SK-N-SH treated with all-trans-retinoic acid at 6 μM for 48 hours (cell line): ENCODE data around the gene RAC3.

ENCODE experiments used
- ATAC-seq: fragments of 200-7000 bp; cut with Tn5 transposase; 3 replicates; pipeline ENCODE4 v1.9.1; 2020; ENCODE audit warnings: mild to moderate bottlenecking, moderate library complexity
- ARNTL ChIP-seq: fragments of 450-650 bp; formaldehyde crosslinking; IDR thresholded peaks from 2 replicates; pipeline ENCODE4 v1.5.0; 2020; ENCODE audit warnings: low read depth, mild to moderate bottlenecking, moderate library complexity, borderline replicate concordance
- BACH2 ChIP-seq: fragments of 250-450 bp; sonication (Bioruptor Pico); IDR thresholded peaks from 2 replicates; pipeline ENCODE4 v1.9.0; 2021; ENCODE audit warnings: mild to moderate bottlenecking, borderline replicate concordance
- CSDC2 ChIP-seq: fragments of 250-450 bp; sonication (Bioruptor Pico); IDR thresholded peaks from 2 replicates; pipeline ENCODE4 v1.5.0; 2020; ENCODE audit warnings: mild to moderate bottlenecking, moderate library complexity
- ESRRG ChIP-seq: fragments of 250-450 bp; sonication (Bioruptor Pico); IDR thresholded peaks from 2 replicates; pipeline ENCODE4 v1.6.1; 2021; ENCODE audit warnings: mild to moderate bottlenecking
- GLIS3 ChIP-seq: fragments of 250-450 bp; sonication (Bioruptor Pico); IDR thresholded peaks from 2 replicates; pipeline ENCODE4 v1.5.0; 2020; ENCODE audit warnings: mild to moderate bottlenecking, moderate library complexity
- ISL1 ChIP-seq: fragments of 250-450 bp; sonication (Bioruptor Pico); IDR thresholded peaks from 2 replicates; pipeline ENCODE4 v2.1.2; 2022; ENCODE audit warnings: mild to moderate bottlenecking, moderate library complexity
- PPARA ChIP-seq: fragments of 250-450 bp; sonication (Bioruptor Pico); IDR thresholded peaks from 2 replicates; pipeline ENCODE4 v1.5.0; 2020; ENCODE audit warnings: mild to moderate bottlenecking, borderline replicate concordance
- RARB ChIP-seq: fragments of 250-450 bp; sonication (Bioruptor Pico); IDR thresholded peaks from 2 replicates; pipeline ENCODE4 v1.8.0; 2021; ENCODE audit warnings: mild to moderate bottlenecking, moderate library complexity
- SNAI2 ChIP-seq: fragments of 250-450 bp; sonication (Bioruptor Pico); IDR thresholded peaks from 2 replicates; pipeline ENCODE4 v1.5.0; 2020; ENCODE audit warnings: mild to moderate bottlenecking, moderate library complexity
- TCF4 ChIP-seq: fragments of 250-450 bp; sonication (Bioruptor Pico); IDR thresholded peaks from 2 replicates; pipeline ENCODE4 v1.8.0; 2021; ENCODE audit warnings: mild to moderate bottlenecking, moderate library complexity, borderline replicate concordance
- TOX ChIP-seq: fragments of 250-450 bp; sonication (Bioruptor Pico); IDR thresholded peaks from 2 replicates; pipeline ENCODE4 v1.8.0; 2021; ENCODE audit warnings: mild to moderate bottlenecking, moderate library complexity, borderline replicate concordance
- ZFP30 ChIP-seq: fragments of 450-650 bp; formaldehyde crosslinking; IDR thresholded peaks from 2 replicates; pipeline ENCODE4 v1.5.0; 2022; ENCODE audit warnings: mild to moderate bottlenecking, moderate library complexity
- ZNF565 ChIP-seq: fragments of 450-650 bp; formaldehyde crosslinking; conservative IDR thresholded peaks from 2 replicates; pipeline ENCODE4 v1.5.0; 2020; ENCODE audit warnings: low read depth, mild to moderate bottlenecking, moderate library complexity
- ZNF70 ChIP-seq: fragments of 450-650 bp; formaldehyde crosslinking; IDR thresholded peaks from 2 replicates; pipeline ENCODE4 v1.5.0; 2020; ENCODE audit warnings: mild to moderate bottlenecking, moderate library complexity
- ZNF8 ChIP-seq: fragments of 450-650 bp; formaldehyde crosslinking; IDR thresholded peaks from 2 replicates; pipeline ENCODE4 v1.5.0; 2020; ENCODE audit warnings: mild to moderate bottlenecking, moderate library complexity
- TF ChIP-seq, protein P1 (sequence below): fragments of 250-450 bp; sonication (Bioruptor Pico); IDR thresholded peaks from 2 replicates; pipeline ENCODE4 v1.8.0; 2020; ENCODE audit warnings: mild to moderate bottlenecking, moderate library complexity, borderline replicate concordance
- TF ChIP-seq, protein P2 (sequence below): fragments of 250-450 bp; sonication (Bioruptor Pico); IDR thresholded peaks from 2 replicates; pipeline ENCODE4 v1.5.0; 2020; ENCODE audit warnings: mild to moderate bottlenecking, moderate library complexity
- TF ChIP-seq, protein P3 (sequence below): fragments of 250-450 bp; sonication (Bioruptor Pico); IDR thresholded peaks from 2 replicates; pipeline ENCODE4 v1.5.1; 2021; ENCODE audit warnings: mild to moderate bottlenecking, moderate library complexity
- TF ChIP-seq, protein P4 (sequence below): fragments of 250-450 bp; sonication (Bioruptor Pico); IDR thresholded peaks from 2 replicates; pipeline ENCODE4 v1.5.1; 2020; ENCODE audit warnings: low read depth, mild to moderate bottlenecking, moderate library complexity
- TF ChIP-seq, protein P5 (sequence below): fragments of 250-450 bp; sonication (Bioruptor Pico); IDR thresholded peaks from 2 replicates; pipeline ENCODE4 v1.8.0; 2021; ENCODE audit warnings: low read depth, mild to moderate bottlenecking, moderate library complexity, borderline replicate concordance

RAC3 gene

DNA sequence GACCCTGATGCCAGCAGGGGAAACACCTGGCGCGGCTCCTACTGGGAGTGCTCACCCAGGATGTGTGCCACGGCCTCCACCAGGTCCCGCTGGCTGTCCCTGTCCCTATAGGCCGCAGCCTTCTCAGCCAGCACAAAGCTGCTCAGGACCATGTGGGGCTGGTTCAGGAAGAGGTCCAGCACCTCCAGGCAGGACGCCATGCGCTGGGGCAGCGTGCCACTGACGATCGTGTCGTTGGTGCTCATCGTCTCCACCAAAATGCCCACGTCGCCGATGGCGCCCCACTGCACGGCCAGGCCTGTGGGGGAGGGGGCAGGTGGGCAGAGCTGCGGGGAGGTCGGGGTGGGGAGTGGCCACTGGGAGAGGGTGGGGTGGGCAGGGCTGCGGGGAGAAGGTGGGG is 50.1 kb downstream of the RAC3 start (continued):
- TF ChIP-seq, protein P1, sequence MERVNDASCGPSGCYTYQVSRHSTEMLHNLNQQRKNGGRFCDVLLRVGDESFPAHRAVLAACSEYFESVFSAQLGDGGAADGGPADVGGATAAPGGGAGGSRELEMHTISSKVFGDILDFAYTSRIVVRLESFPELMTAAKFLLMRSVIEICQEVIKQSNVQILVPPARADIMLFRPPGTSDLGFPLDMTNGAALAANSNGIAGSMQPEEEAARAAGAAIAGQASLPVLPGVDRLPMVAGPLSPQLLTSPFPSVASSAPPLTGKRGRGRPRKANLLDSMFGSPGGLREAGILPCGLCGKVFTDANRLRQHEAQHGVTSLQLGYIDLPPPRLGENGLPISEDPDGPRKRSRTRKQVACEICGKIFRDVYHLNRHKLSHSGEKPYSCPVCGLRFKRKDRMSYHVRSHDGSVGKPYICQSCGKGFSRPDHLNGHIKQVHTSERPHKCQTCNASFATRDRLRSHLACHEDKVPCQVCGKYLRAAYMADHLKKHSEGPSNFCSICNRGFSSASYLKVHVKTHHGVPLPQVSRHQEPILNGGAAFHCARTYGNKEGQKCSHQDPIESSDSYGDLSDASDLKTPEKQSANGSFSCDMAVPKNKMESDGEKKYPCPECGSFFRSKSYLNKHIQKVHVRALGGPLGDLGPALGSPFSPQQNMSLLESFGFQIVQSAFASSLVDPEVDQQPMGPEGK: no peak
- TF ChIP-seq, protein P2, sequence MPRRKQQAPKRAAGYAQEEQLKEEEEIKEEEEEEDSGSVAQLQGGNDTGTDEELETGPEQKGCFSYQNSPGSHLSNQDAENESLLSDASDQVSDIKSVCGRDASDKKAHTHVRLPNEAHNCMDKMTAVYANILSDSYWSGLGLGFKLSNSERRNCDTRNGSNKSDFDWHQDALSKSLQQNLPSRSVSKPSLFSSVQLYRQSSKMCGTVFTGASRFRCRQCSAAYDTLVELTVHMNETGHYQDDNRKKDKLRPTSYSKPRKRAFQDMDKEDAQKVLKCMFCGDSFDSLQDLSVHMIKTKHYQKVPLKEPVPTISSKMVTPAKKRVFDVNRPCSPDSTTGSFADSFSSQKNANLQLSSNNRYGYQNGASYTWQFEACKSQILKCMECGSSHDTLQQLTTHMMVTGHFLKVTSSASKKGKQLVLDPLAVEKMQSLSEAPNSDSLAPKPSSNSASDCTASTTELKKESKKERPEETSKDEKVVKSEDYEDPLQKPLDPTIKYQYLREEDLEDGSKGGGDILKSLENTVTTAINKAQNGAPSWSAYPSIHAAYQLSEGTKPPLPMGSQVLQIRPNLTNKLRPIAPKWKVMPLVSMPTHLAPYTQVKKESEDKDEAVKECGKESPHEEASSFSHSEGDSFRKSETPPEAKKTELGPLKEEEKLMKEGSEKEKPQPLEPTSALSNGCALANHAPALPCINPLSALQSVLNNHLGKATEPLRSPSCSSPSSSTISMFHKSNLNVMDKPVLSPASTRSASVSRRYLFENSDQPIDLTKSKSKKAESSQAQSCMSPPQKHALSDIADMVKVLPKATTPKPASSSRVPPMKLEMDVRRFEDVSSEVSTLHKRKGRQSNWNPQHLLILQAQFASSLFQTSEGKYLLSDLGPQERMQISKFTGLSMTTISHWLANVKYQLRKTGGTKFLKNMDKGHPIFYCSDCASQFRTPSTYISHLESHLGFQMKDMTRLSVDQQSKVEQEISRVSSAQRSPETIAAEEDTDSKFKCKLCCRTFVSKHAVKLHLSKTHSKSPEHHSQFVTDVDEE (CRISPR knock-in tag): no peak
- TF ChIP-seq ZNF70 (CRISPR knock-in tag) (no peak), BACH2 (CRISPR knock-in tag) (no peak), PPARA (CRISPR knock-in tag) (no peak), CSDC2 (no peak)

DNA sequence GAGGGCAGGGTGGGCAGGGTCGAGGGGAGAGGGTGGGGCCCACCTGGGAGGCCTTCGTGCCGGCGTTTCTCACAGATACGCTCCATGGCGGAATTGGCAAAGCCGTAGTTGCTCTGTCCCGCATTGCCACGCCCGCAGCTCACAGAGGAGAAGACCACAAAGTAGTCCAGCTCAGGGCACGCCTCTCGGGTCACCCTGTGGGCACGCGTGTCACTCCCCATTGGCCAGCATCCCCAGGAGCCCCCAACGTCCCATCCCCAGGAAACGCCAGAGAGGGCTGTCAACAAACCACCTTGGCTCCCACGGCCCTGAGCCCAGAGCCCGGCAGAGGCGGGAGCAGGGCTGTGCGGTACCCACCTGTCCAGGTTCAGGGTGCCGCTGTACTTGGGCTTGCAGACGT is 50.5 kb downstream of the RAC3 start:
- TF ChIP-seq TOX (CRISPR knock-in tag): no peak
- no peak for TF ChIP-seq TCF4
- no peak for TF ChIP-seq ARNTL (CRISPR knock-in tag)
- no peak for TF ChIP-seq ESRRG (CRISPR knock-in tag)
- TF ChIP-seq ZFP30 (CRISPR knock-in tag): no peak
- no peak for TF ChIP-seq ZNF8 (CRISPR knock-in tag)
- TF ChIP-seq RARB (CRISPR knock-in tag): no peak
- TF ChIP-seq GLIS3 (CRISPR knock-in tag): no peak
- TF ChIP-seq, protein P2 (CRISPR knock-in tag): no peak
- TF ChIP-seq, protein P1: no peak
- TF ChIP-seq ZNF70 (CRISPR knock-in tag): no peak
- no peak for TF ChIP-seq SNAI2 (CRISPR knock-in tag)
- TF ChIP-seq CSDC2: no peak
- TF ChIP-seq, protein P3, sequence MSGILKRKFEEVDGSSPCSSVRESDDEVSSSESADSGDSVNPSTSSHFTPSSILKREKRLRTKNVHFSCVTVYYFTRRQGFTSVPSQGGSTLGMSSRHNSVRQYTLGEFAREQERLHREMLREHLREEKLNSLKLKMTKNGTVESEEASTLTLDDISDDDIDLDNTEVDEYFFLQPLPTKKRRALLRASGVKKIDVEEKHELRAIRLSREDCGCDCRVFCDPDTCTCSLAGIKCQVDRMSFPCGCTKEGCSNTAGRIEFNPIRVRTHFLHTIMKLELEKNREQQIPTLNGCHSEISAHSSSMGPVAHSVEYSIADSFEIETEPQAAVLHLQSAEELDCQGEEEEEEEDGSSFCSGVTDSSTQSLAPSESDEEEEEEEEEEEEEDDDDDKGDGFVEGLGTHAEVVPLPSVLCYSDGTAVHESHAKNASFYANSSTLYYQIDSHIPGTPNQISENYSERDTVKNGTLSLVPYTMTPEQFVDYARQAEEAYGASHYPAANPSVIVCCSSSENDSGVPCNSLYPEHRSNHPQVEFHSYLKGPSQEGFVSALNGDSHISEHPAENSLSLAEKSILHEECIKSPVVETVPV (CRISPR knock-in tag): no peak
- TF ChIP-seq ISL1: no peak
- TF ChIP-seq, protein P4, sequence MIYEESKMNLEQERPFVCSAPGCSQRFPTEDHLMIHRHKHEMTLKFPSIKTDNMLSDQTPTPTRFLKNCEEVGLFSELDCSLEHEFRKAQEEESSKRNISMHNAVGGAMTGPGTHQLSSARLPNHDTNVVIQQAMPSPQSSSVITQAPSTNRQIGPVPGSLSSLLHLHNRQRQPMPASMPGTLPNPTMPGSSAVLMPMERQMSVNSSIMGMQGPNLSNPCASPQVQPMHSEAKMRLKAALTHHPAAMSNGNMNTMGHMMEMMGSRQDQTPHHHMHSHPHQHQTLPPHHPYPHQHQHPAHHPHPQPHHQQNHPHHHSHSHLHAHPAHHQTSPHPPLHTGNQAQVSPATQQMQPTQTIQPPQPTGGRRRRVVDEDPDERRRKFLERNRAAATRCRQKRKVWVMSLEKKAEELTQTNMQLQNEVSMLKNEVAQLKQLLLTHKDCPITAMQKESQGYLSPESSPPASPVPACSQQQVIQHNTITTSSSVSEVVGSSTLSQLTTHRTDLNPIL: no peak
- no peak for TF ChIP-seq ZNF565 (CRISPR knock-in tag)
- TF ChIP-seq, protein P5, sequence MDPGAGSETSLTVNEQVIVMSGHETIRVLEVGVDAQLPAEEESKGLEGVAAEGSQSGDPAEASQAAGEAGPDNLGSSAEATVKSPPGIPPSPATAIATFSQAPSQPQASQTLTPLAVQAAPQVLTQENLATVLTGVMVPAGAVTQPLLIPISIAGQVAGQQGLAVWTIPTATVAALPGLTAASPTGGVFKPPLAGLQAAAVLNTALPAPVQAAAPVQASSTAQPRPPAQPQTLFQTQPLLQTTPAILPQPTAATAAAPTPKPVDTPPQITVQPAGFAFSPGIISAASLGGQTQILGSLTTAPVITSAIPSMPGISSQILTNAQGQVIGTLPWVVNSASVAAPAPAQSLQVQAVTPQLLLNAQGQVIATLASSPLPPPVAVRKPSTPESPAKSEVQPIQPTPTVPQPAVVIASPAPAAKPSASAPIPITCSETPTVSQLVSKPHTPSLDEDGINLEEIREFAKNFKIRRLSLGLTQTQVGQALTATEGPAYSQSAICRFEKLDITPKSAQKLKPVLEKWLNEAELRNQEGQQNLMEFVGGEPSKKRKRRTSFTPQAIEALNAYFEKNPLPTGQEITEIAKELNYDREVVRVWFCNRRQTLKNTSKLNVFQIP (CRISPR knock-in tag): no peak
- TF ChIP-seq BACH2 (CRISPR knock-in tag): no peak
- ATAC-seq: no peak
